Measurements from ENCODE around the gene TH. TPM values are rescaled to one million over a fixed set of nuclear protein-coding genes. Genes with fewer than 3 reads are reported as not detected.
A peak's percentile ranks its signal among the peaks of the same experiment; 100 is the strongest.

The TH gene
- total and polyA plus RNA-seq, 9 of the 15 experiments (the other 6 are each of a cell fraction or from before 2014, with no cell fraction given), result not detected

DNA sequence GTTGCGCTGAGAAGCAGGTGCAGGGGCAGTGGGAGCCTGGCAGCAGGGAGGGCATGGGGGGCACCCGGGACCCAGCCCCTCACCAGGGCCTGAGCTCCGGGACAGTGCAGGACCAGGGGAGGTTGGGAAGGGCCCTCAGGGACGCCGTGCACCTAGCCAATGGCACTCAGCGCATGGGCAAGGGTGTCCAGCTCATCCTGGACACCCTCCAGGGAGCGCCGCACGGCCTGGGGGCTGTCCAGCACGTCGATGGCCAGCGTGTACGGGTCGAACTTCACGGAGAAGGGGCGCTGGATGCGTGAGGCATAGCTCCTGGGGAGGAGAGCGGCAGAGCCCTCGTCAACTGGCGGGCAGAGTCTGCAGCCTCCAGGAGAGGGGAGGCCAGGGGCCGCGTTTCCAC is 7.5 kb downstream of the TH start:
- Histone ChIP-seq H3K4me1 (replicated peaks in 1 of 2; ENCODE audit: control insufficient read depth in 2 of 2, insufficient read depth in 2 of 2, low read length in 2 of 2) (peaks cover 0 to 51% of the 10 kb centered on the region in 2 experiments; a peak in 2 of 5 replicates), H2AFZ (ENCODE audit: low read depth, low read length) (no peak overlapping the region), H4K20me1 (replicated peaks; ENCODE audit: control insufficient read depth, insufficient read depth, low read length) (peaks cover 7% of the 10 kb centered on the region), H3K4me3 (no peak overlapping the region), H3K4me2 (ENCODE audit: insufficient read depth, low read length) (no peak overlapping the region), H3K27me3 (ENCODE audit: control insufficient read depth in 2 of 2, insufficient read depth in 2 of 2, low read length in 2 of 2) (peaks cover 0 to 20% of the 10 kb centered on the region in 2 experiments; a peak in 3 of 5 replicates), H3K27ac (ENCODE audit: extremely low read depth, low read depth, low read length) (no peak overlapping the region), H3K36me3 (ENCODE audit: control insufficient read depth, insufficient read depth, low read length) (no peaks in the 10 kb centered on the region), H3K9me1 (ENCODE audit: control insufficient read depth, insufficient read depth, low read length) (no peaks in the 10 kb centered on the region), H3K9ac (ENCODE audit: insufficient read depth in 1 of 2, low read depth in 2 of 2, low read length in 2 of 2) (0 out of 4 replicates have a peak overlapping the region, but pooled peaks of 1 of the 2 experiments have one; percentile 36), H3K79me2 (ENCODE audit: control insufficient read depth, insufficient read depth, low read length) (no peaks in the 10 kb centered on the region), H3K9me3 (replicated peaks; ENCODE audit: control insufficient read depth, insufficient read depth, low read depth, low read length) (no peaks in the 10 kb centered on the region)
- ATAC-seq (no peak), FAIRE-seq (no peak), DNase-seq (ENCODE audit: extremely low read depth in 1 of 4, low spot score in 3 of 4) (no peak)
- 2% methylated on average over 18 of the region's 22 CpGs for WGBS (ENCODE audit: insufficient coverage, low coverage, missing lambda C conversion rate)
- intact Hi-C loops (cut with micrococcal nuclease) (no loop called here), in situ Hi-C loops (cut with MboI) (no loop called here)
- CTCF ChIA-PET (ENCODE audit: low intra/inter-chr PET ratio), result no interaction called here
- no TSS peak for BruUV-seq (replicated peaks)
- POLR2A ChIA-PET, result interaction anchor here (0.8 kb wide), 1 partner anchor 255 kb away, joined by 3 read pairs; no protein-coding TSS in a partner anchor
- TF ChIP-seq COPS2 (conservative IDR thresholded peaks at IDR 0.05) (no peak), KLF6 (CRISPR knock-in tag; IDR thresholded peaks at IDR 0.05; ENCODE audit: borderline replicate concordance) (no peak), XRCC4 (IDR thresholded peaks at IDR 0.05; ENCODE audit: extremely low read depth, insufficient read depth, insufficient read length) (no peak), BHLHE40 (IDR thresholded peaks at IDR 0.05; ENCODE audit: low read length) (no peak), MCM5 (IDR thresholded peaks at IDR 0.05; ENCODE audit: low read depth) (no peak), RBM25 (IDR thresholded peaks at IDR 0.05; ENCODE audit: low read depth, low read length, severe bottlenecking) (no peak), NCOA1 (IDR thresholded peaks at IDR 0.05; ENCODE audit: low read depth) (no peak), MBD2 (IDR thresholded peaks at IDR 0.05; ENCODE audit: borderline replicate concordance, low read depth) (no peak), ZEB2 (IDR thresholded peaks at IDR 0.05) (no peak), NUFIP1 (IDR thresholded peaks at IDR 0.05; ENCODE audit: partially characterized antibody) (no peak), RBM22 (IDR thresholded peaks at IDR 0.05; ENCODE audit: low read depth, low read length, poor library complexity, severe bottlenecking) (no peak), ZNF253 (CRISPR knock-in tag; conservative IDR thresholded peaks at IDR 0.05) (no peak)
- TF ChIP-seq, protein P1, sequence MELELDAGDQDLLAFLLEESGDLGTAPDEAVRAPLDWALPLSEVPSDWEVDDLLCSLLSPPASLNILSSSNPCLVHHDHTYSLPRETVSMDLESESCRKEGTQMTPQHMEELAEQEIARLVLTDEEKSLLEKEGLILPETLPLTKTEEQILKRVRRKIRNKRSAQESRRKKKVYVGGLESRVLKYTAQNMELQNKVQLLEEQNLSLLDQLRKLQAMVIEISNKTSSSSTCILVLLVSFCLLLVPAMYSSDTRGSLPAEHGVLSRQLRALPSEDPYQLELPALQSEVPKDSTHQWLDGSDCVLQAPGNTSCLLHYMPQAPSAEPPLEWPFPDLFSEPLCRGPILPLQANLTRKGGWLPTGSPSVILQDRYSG (tag; conservative IDR thresholded peaks at IDR 0.05; ENCODE audit: low read depth), result no peak
- TF ChIP-seq, protein P2, sequence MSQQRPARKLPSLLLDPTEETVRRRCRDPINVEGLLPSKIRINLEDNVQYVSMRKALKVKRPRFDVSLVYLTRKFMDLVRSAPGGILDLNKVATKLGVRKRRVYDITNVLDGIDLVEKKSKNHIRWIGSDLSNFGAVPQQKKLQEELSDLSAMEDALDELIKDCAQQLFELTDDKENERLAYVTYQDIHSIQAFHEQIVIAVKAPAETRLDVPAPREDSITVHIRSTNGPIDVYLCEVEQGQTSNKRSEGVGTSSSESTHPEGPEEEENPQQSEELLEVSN (IDR thresholded peaks at IDR 0.05; ENCODE audit: borderline replicate concordance in 1 of 2, extremely low read depth in 1 of 2, insufficient read depth in 1 of 2, insufficient read length in 1 of 2, low read depth in 1 of 2, low read length in 1 of 2, poor library complexity in 1 of 2, severe bottlenecking in 1 of 2), result no peak
- TF ChIP-seq, protein P3, sequence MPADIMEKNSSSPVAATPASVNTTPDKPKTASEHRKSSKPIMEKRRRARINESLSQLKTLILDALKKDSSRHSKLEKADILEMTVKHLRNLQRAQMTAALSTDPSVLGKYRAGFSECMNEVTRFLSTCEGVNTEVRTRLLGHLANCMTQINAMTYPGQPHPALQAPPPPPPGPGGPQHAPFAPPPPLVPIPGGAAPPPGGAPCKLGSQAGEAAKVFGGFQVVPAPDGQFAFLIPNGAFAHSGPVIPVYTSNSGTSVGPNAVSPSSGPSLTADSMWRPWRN (IDR thresholded peaks at IDR 0.05; ENCODE audit: low read depth), result no peak

All from K562 (cell line).